Measurements from ENCODE around the gene TMEM132D. TPM values are rescaled to one million over a fixed set of nuclear protein-coding genes. Genes with fewer than 3 reads are reported as not detected.

TMEM132D gene
- total RNA-seq, 1 experiment from 2014 or later: not detected

DNA sequence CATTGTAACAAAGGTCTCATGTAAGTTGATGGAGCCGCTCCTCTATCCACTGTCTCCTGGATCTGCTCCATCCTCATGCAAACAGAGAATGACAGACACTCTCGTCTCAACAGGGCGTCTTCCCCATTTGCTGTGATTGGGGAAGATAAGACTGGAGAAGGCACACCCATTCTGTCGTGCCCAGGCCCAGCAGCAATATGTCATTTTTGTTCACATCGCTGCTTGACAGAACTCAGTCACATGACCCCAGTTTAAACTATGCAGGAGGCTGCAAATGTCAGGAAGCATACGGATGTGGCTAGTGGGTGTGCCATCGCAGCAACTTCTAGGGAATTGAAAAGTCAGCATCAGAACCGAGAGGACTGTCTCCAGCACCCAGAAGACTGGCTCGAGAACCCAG, 290.5 kb downstream of the TMEM132D start:
- CTCF ChIA-PET: no interaction called here
- POLR2A ChIA-PET: no interaction called here
- Histone ChIP-seq H3K36me3 (ENCODE audit: control insufficient read depth, insufficient read depth, low read length) (no peaks in the 10 kb centered on the region), H3K4me1 (ENCODE audit: control insufficient read depth, insufficient read depth, low read length) (no peaks in the 10 kb centered on the region), H3K27me3 (ENCODE audit: control insufficient read depth, insufficient read depth, low read length) (no peaks in the 10 kb centered on the region), H3K27ac (ENCODE audit: low read length) (no peak overlapping the region), H3K4me3 (ENCODE audit: low read depth in 2 of 2, low read length in 2 of 2) (no peak overlapping the region), H3K9me3 (ENCODE audit: control insufficient read depth, insufficient read depth, low read depth, low read length) (no peaks in the 10 kb centered on the region)
- no TSS peak for BruUV-seq (replicated peaks)
- intact Hi-C loops (cut with micrococcal nuclease; ENCODE audit: unreplicated experiment) (no loop called here), in situ Hi-C loops (cut with HindIII; ENCODE audit: low pct_unique_long_range_greater_than_20kb, low sequenced_read_pairs) (no loop called here)
- ATAC-seq (no peak), DNase-seq (ENCODE audit: low read depth, low spot score) (no peak)
- TF ChIP-seq POLR2AphosphoS5 (IDR thresholded peaks at IDR 0.05; ENCODE audit: low read depth, low read length) (no peak), REST (IDR thresholded peaks at IDR 0.05; ENCODE audit: insufficient read depth in 1 of 2, low read depth in 2 of 2, low read length in 1 of 2) (no peak), SIN3A (IDR thresholded peaks at IDR 0.05; ENCODE audit: borderline replicate concordance, insufficient read depth, low read depth, low read length) (no peak), TCF7L2 (IDR thresholded peaks at IDR 0.05; ENCODE audit: low read depth, low read length) (no peak)
- TF ChIP-seq, protein P1, sequence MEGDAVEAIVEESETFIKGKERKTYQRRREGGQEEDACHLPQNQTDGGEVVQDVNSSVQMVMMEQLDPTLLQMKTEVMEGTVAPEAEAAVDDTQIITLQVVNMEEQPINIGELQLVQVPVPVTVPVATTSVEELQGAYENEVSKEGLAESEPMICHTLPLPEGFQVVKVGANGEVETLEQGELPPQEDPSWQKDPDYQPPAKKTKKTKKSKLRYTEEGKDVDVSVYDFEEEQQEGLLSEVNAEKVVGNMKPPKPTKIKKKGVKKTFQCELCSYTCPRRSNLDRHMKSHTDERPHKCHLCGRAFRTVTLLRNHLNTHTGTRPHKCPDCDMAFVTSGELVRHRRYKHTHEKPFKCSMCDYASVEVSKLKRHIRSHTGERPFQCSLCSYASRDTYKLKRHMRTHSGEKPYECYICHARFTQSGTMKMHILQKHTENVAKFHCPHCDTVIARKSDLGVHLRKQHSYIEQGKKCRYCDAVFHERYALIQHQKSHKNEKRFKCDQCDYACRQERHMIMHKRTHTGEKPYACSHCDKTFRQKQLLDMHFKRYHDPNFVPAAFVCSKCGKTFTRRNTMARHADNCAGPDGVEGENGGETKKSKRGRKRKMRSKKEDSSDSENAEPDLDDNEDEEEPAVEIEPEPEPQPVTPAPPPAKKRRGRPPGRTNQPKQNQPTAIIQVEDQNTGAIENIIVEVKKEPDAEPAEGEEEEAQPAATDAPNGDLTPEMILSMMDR (IDR thresholded peaks at IDR 0.05): no peak

- no peaks in the 10 kb centered on the region for H3K4me1 ChIP-seq (ENCODE audit: control insufficient read depth, insufficient read depth, low read length)
- no peak for DNase-seq (ENCODE audit: low read depth, low spot score)
- POLR2A ChIA-PET: no interaction called here
- no peak overlapping the region for H3K27ac ChIP-seq (ENCODE audit: low read length)
- BruUV-seq (replicated peaks): no TSS peak
- CTCF ChIA-PET: no interaction called here
- H3K36me3 ChIP-seq (ENCODE audit: control insufficient read depth, insufficient read depth, low read length): no peaks in the 10 kb centered on the region
- H3K9me3 ChIP-seq (ENCODE audit: control insufficient read depth, insufficient read depth, low read depth, low read length): no peaks in the 10 kb centered on the region
- intact Hi-C loops (cut with micrococcal nuclease; ENCODE audit: unreplicated experiment) (no loop called here), in situ Hi-C loops (cut with HindIII; ENCODE audit: low pct_unique_long_range_greater_than_20kb, low sequenced_read_pairs) (no loop called here)
- H3K27me3 ChIP-seq (ENCODE audit: control insufficient read depth, insufficient read depth, low read length): no peaks in the 10 kb centered on the region
- TF ChIP-seq POLR2AphosphoS5 (IDR thresholded peaks at IDR 0.05; ENCODE audit: low read depth, low read length) (no peak), SIN3A (IDR thresholded peaks at IDR 0.05; ENCODE audit: borderline replicate concordance, insufficient read depth, low read depth, low read length) (no peak), REST (IDR thresholded peaks at IDR 0.05; ENCODE audit: insufficient read depth in 1 of 2, low read depth in 2 of 2, low read length in 1 of 2) (no peak), TCF7L2 (IDR thresholded peaks at IDR 0.05; ENCODE audit: low read depth, low read length) (no peak)
- TF ChIP-seq, protein P1 (IDR thresholded peaks at IDR 0.05): no peak
- no peak for ATAC-seq
- H3K4me3 ChIP-seq (ENCODE audit: low read depth in 2 of 2, low read length in 2 of 2): no peak overlapping the region
Measured at GRCh38 chr12:129610601-129611120, 293.2 kb downstream of the TMEM132D start.
